HG03571 (cell line): ENCODE measurements around the gene ESPNL.

Experiments
- ATAC-seq: cut with Tn5 transposase; IDR thresholded peaks from one replicate; pipeline ENCODE4 v1.9.1; 2021; ENCODE audit not compliant: unreplicated experiment

Gene ESPNL

DNA sequence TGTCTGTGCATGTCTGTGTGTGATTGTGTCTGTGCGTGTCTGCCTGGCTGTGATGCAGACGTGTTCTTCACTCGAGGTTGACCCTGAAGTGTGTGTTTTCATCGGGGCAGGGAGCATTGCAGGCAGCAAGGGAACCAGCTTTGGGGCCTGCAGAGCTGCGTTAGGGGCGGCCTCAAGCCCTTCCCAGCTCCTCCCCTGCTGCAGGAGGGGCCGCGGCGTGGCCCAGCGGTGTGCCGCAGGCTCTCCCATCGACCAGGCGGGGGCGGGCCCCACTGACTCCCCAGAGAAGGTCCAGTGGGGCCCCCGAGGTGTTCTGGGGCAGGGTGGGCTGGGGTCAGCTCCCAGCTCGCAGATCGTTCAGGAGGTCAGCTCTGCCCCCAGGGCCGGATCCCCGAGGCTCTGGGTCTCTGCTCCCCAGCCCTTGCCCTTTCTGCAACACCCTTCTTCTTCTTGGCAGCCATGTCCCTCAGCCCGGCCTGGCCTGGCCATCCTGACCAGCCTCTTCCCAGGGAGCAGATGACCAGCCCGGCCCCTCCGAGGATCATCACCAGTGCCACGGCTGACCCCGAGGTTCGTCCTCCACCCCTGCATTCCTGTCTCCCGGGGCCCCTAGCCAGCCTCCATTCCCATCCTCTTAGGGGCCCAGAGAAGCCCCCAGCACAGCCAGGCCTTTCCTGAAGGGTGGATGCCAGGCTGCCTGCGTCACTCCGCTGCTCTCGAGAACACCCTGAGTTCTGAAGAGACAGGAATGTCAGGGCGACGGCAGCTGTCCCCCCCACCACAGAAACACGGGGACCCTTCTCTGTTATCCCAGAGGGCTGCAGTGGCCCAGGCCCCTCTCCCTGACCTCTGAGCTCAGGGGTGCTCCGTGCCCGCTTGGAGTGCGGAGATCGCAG is 27.3 kb downstream of the ESPNL start:
- ATAC-seq: no peak

GRCh38 chr2:238128061-238128440 is 27.9 kb downstream of the ESPNL start:
- ATAC-seq: no peak

- no peak for ATAC-seq
Measured at GRCh38 chr2:238128534-238129001, 28.4 kb downstream of the ESPNL start.

GRCh38 chr2:238129166-238130010 is 29.2 kb downstream of the ESPNL start:
- ATAC-seq: no peak

- ATAC-seq: no peak
Measured at GRCh38 chr2:238130111-238130695, 30.1 kb downstream of the ESPNL start.

GRCh38 chr2:238130696-238131628 is 30.8 kb downstream of the ESPNL start:
- no peak for ATAC-seq

DNA sequence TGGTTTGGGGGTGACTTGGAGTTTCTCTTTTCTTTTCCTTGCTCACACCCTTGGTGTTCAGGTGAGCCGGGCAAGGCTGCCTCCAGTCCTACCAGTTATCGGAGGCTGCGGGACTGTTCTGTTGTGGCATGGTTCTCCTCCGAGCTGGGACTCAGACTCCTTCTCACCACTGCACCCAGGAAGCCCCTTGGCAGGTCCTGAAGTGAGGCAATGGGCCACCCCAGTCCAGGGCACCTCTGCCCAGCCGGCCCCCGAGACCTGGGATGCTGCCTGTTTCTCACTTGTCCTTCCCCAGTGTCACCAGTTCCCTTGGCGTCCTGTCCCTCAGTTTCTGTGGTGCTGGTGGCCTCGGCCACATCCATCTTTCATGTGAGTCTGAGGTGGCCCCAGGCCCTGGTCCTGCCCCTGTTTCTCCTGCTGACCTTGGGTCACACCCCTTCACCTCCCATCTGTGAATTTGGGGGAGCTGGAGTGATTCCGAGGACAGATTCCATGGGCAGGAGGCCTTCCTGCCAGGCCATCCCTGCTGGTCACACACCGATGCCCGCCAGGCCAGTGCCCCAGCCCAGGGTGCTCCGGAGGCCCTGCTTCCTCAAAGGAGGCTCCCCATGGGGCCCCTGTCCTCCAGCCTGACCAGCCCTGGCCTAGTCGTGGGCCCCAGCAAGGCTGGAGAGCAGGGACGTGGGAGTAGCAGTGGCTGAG is 31.8 kb downstream of the ESPNL start:
- no peak for ATAC-seq

GRCh38 chr2:238132463-238133450 is 32.6 kb downstream of the ESPNL start:
- ATAC-seq: no peak

GRCh38 chr2:238133499-238134392 is 33.6 kb downstream of the ESPNL start:
- ATAC-seq: no peak

- no peak for ATAC-seq
Measured at GRCh38 chr2:238134393-238134785, 34.2 kb downstream of the ESPNL start.

GRCh38 chr2:238135601-238136150 is 35.5 kb downstream of the ESPNL start:
- no peak for ATAC-seq

DNA sequence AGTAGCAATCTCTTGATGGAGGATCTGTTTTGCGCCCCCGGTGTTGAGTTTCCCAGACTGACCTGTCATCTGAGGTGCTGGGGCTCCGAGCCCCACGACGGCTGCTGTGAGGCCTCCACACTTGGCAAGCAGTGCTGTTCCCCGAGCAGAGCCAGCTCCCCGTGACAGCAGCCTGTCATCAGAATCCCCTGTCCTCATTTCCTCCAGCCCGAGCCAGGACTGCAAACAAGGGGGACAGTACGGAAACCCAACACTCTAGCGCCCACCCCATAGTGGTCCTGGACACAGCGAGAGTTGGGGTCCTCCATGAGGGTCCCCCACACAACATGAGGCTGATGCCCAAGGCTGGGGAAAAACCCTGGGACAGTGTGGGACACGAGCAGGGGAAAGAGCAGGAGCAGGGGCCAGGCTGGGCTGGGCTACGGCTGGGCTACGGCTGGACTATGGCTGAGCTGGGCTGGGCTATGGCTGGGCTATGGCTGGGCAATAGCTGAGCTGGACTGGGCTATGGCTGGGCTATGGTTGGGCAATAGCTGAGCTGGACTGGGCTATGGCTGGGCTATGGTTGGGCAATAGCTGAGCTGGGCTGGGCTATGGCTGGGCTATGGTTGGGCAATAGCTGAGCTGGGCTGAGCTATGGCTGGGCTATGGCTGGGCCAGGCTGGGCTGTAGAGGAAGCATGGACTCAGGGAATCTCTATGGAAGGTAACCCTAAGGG is 36.8 kb downstream of the ESPNL start:
- no peak for ATAC-seq

DNA sequence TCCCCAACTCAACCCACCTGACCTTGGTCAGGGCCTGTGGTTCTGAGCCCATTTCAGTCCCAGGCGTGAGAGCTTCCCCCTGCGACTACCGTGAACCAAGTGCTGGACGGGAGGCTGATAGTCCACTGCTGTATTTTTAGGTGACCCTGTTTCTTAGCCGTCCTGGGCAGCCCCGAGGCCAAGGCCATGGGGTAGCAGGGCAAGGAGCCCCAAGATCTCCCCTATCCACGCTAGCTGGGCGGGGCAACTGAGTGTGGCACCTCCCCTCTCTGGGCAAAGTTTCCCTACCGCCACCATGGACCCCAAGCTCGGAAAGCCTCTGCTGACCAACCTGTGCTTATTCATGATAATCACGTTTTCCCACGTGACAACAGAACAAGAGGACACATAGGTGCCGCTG is 37.7 kb downstream of the ESPNL start:
- ATAC-seq: no peak

DNA sequence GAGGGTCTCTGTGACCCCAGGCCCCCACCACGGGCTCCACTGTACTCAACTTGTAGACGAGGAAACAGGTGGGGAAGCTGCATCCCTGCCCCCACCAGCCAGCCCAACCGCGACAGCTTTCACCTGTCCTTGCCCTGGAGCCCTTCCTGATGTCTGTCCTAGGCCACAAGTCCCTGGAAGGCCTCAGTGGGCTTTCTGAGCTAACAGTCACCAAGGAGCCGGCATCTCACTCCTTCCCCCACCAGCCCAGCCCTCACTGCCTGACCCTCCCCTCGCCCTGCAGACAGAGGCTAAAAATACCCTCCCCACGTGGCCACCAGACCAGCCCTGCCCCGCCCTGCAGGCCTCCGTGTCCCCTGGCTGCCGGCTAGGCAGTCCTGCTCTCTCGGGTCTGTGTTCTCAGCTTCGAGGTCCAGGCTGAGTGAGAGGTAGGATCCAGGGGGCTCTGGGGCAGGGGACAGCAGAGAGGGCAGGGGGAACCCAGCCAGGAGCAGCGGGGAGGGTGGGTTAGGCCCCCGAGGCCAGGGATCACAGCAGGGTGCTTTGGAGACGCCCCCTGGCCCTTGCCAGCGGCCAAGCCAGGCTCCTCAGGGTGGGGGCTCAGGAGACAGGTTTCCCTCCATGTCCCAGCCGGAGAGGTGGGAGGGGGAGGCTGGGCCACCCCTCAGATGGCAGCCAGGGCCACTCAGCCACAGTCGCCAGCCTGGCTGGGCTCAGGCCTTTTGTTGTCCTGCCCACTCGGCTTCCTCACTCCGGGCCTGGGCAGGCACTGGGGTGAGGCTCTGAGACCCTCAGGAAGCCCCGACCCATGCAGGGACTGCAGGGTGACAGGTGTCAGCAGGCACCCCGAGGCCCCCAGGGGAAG is 38.4 kb downstream of the ESPNL start, which contains the start of gene KLHL30:
Gene KLHL30 (plus strand): TSS at position 338 of the 865 bp plus-strand sequence. CDS start 2,087 bp downstream, outside the sequence.
- no peak for ATAC-seq

DNA sequence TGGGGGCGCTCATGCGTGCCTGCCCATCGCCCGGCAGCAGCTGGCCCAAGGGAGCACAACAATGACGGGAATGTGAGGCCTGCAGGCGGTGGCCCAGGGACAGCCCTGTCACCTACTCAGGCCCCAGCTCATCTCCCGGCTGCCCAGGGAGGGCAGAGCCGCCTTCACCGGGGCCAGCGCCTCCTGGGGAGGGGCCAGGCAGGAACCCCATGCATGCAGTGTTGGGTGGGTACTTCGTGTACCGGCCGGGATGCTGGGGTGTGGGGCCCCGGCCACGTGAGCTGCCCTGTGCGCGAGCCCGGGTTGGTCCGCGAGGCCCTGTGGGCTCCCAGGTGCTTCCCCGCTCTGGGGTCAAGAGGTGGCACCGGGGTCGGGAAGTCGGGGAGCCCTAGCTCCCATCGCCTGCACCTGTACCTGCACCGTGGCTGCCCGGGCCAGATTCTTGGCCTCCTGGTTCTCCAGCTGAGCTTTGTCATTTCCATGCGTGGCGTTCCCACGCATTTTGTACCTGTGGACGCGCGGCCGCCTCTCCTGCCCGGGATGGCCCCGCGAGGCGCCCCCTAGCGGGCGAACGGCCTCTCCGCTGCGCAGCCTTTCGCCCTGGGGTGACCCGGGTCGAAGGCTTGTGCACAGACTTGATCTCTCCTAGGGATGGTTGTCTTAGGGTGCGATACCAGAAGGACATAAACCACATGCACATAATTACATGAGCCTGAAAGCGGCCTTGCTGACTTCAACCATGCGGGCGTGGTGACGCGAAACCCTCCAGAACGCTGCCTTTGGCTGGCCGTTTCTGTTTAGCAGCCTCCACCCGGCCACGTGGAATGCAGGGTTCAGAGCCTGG is 39.3 kb downstream of the ESPNL start:
- no peak for ATAC-seq
